H1 (cell line): ENCODE measurements around the gene NOTUM. TPM values are rescaled to one million over a fixed set of nuclear protein-coding genes. Genes with fewer than 3 reads are reported as not detected.

Experiments used
- CTCF ChIA-PET: fragments of 300-600 bp; sonication (Branson Sonifier 250); formaldehyde crosslinking; loops from one replicate; lab custom pipeline; 2021; ENCODE audit not compliant: partially characterized antibody; lab: Charles Lee
- POLR2A ChIA-PET: fragments of 300-600 bp; sonication (Branson Sonifier 250); formaldehyde crosslinking; loops from one replicate; lab custom pipeline; 2021; ENCODE audit warnings: inconsistent platforms; ENCODE audit not compliant: partially characterized antibody; lab: Charles Lee
- DNase-seq, 2 experiments: peaks; one replicate each; pipeline versions ENCODE4 v3.0.0 to v3.0.0-alpha.2; 2010 to 2022; ENCODE audit warnings: low spot score in 2 of 2, low read depth in 1 of 2, mixed read lengths in 1 of 2
- FAIRE-seq: peaks from 2 replicates; lab custom pipeline; 2011; peaks lifted over from hg19 to GRCh38; lab: Jason Lieb, UNC
- H2AFZ ChIP-seq: 2 replicates; pipeline ENCODE4 v1.8.1; 2012; ENCODE audit warnings: low read length, inconsistent platforms
- H2AK5ac ChIP-seq: 2 replicates; pipeline ENCODE4 v1.6.1; 2013; ENCODE audit warnings: low read depth, low read length
- H2BK120ac ChIP-seq: replicated peaks from 2 replicates; pipeline ENCODE3; 2013; ENCODE audit warnings: low read depth, low read length, inconsistent platforms
- H2BK12ac ChIP-seq: 2 replicates; pipeline ENCODE4 v1.6.1; 2013; ENCODE audit warnings: low read depth, low read length
- H2BK15ac ChIP-seq: 2 replicates; pipeline ENCODE4 v1.6.1; 2013; ENCODE audit warnings: low read length
- H2BK20ac ChIP-seq: 2 replicates; pipeline ENCODE4 v1.6.1; 2013; ENCODE audit warnings: low read length
- H2BK5ac ChIP-seq: 2 replicates; pipeline ENCODE4 v1.6.1; 2013; ENCODE audit warnings: low read depth, low read length
- H3K14ac ChIP-seq: 2 replicates; pipeline ENCODE4 v1.6.1; 2013; ENCODE audit warnings: inconsistent platforms; ENCODE audit not compliant: insufficient read length
- H3K18ac ChIP-seq: 2 replicates; pipeline ENCODE4 v1.6.1; 2013; ENCODE audit warnings: low read length; ENCODE audit errors: extremely low read depth
- H3K23ac ChIP-seq: 2 replicates; pipeline ENCODE4 v1.6.1; 2013; ENCODE audit warnings: inconsistent platforms; ENCODE audit not compliant: insufficient read length
- H3K23me2 ChIP-seq: 2 replicates; pipeline ENCODE4 v1.6.1; 2013; ENCODE audit warnings: low read depth, low read length
- H3K27ac ChIP-seq: 2 replicates; pipeline ENCODE4 v1.6.1; 2011; ENCODE audit warnings: low read depth, low read length, inconsistent platforms
- H3K27me3 ChIP-seq, 4 experiments: replicated peaks in 1 of 4; 1 replicate in 1 of 4; 2 replicates in 3 of 4; pipeline versions ENCODE4 v1.6.1 to v1.8.1; 2011 to 2013; ENCODE audit warnings: low read length in 3 of 4, mild to moderate bottlenecking in 3 of 4, inconsistent platforms in 2 of 4, mixed read lengths in 2 of 4, moderate library complexity in 1 of 4; ENCODE audit not compliant: control insufficient read depth in 3 of 4, insufficient read depth in 3 of 4; ENCODE audit errors: extremely low read depth in 1 of 4
- H3K36me3 ChIP-seq, 4 experiments: 2 replicates each; pipeline versions ENCODE4 v1.6.1 to v1.8.1; 2011 to 2013; ENCODE audit warnings: mild to moderate bottlenecking in 4 of 4, low read length in 3 of 4, moderate library complexity in 2 of 4, control low read depth in 1 of 4, inconsistent platforms in 1 of 4; ENCODE audit not compliant: insufficient read depth in 4 of 4, control insufficient read depth in 2 of 4
- H3K4ac ChIP-seq: replicated peaks from 2 replicates; pipeline ENCODE3; 2013; ENCODE audit warnings: low read length, low read depth, mixed read lengths, inconsistent platforms; ENCODE audit not compliant: insufficient read length
- H3K4me1 ChIP-seq, 4 experiments: replicated peaks in 1 of 4; 1 replicate in 1 of 4; 2 replicates in 3 of 4; pipeline versions ENCODE4 v1.6.1 to v1.8.1; 2011 to 2013; ENCODE audit warnings: low read length in 3 of 4, inconsistent platforms in 2 of 4, mixed read lengths in 1 of 4; ENCODE audit not compliant: insufficient read depth in 4 of 4, control insufficient read depth in 3 of 4
- H3K4me2 ChIP-seq, 2 experiments: 2 replicates each; pipeline versions ENCODE4 v1.6.1 to v1.8.1; 2011 to 2013; ENCODE audit warnings: low read depth in 2 of 2, low read length in 2 of 2, control low read depth in 1 of 2, inconsistent platforms in 1 of 2, mild to moderate bottlenecking in 1 of 2; ENCODE audit not compliant: insufficient read depth in 1 of 2
- H3K4me3 ChIP-seq, 4 experiments: fragments of 200-600, 300-600 bp in 1 of 4; sonication (generic), shearing (Covaris generic), sonication (Bioruptor Twin) in 1 of 4; 2 replicates each; pipeline versions ENCODE4 v1.5.1 to v1.8.1; 2011 to 2016; ENCODE audit warnings: low read length in 4 of 4, low read depth in 3 of 4, control low read depth in 2 of 4, inconsistent platforms in 2 of 4, mild to moderate bottlenecking in 2 of 4, mixed read lengths in 1 of 4, moderate library complexity in 1 of 4; ENCODE audit not compliant: insufficient read depth in 2 of 4; ENCODE audit errors: extremely low read depth in 1 of 4
- H3K56ac ChIP-seq: replicated peaks from 2 replicates; pipeline ENCODE3; 2013; ENCODE audit warnings: low read depth, mild to moderate bottlenecking, mixed read lengths, low read length, inconsistent platforms; ENCODE audit not compliant: insufficient read length
- H3K79me1 ChIP-seq: 2 replicates; pipeline ENCODE4 v1.6.1; 2013; ENCODE audit warnings: low read depth, low read length, control low read depth
- H3K79me2 ChIP-seq, 2 experiments: 2 replicates each; pipeline versions ENCODE4 v1.6.1 to v1.8.1; 2012 to 2013; ENCODE audit warnings: low read length in 2 of 2, mild to moderate bottlenecking in 2 of 2, inconsistent platforms in 1 of 2; ENCODE audit not compliant: insufficient read depth in 2 of 2, control insufficient read depth in 1 of 2
- H3K9ac ChIP-seq, 4 experiments: replicated peaks in 1 of 4; 1 replicate in 1 of 4; 2 replicates in 3 of 4; pipeline versions ENCODE4 v1.6.1 to v1.8.1; 2011 to 2013; ENCODE audit warnings: low read depth in 3 of 4, low read length in 3 of 4, control low read depth in 2 of 4, mild to moderate bottlenecking in 2 of 4, moderate library complexity in 2 of 4, inconsistent platforms in 1 of 4; ENCODE audit errors: extremely low read depth in 1 of 4
- H3K9me3 ChIP-seq, 2 experiments: 2 replicates each; pipeline versions ENCODE4 v1.6.1 to v1.8.1; 2012 to 2013; ENCODE audit warnings: mild to moderate bottlenecking in 2 of 2, moderate library complexity in 2 of 2, control low read depth in 1 of 2, inconsistent platforms in 1 of 2, low read depth in 1 of 2, low read length in 1 of 2, mixed read lengths in 1 of 2; ENCODE audit not compliant: insufficient read depth in 2 of 2
- H4K20me1 ChIP-seq, 2 experiments: replicated peaks in 1 of 2; 2 replicates each; pipeline versions ENCODE3 to v1.8.1; 2011 to 2013; ENCODE audit warnings: inconsistent platforms in 2 of 2, low read length in 2 of 2, mild to moderate bottlenecking in 1 of 2; ENCODE audit not compliant: insufficient read depth in 2 of 2, control insufficient read depth in 1 of 2
- H4K5ac ChIP-seq: 2 replicates; pipeline ENCODE4 v1.6.1; 2013; ENCODE audit warnings: low read length, low read depth, mixed read lengths, inconsistent platforms; ENCODE audit not compliant: insufficient read length
- H4K8ac ChIP-seq: 2 replicates; pipeline ENCODE4 v1.8.0; 2013; ENCODE audit warnings: mild to moderate bottlenecking, moderate library complexity, low read length, inconsistent platforms; ENCODE audit not compliant: insufficient read depth; ENCODE audit errors: extremely low read depth
- H4K91ac ChIP-seq: replicated peaks from 2 replicates; pipeline ENCODE3; 2013; ENCODE audit warnings: low read length, mixed read lengths, inconsistent platforms; ENCODE audit not compliant: insufficient read length
- ASH2L ChIP-seq: fragments of 200-600, 300-600 bp; sonication (generic); IDR thresholded peaks from one replicate; pipeline ENCODE4 v1.7.1; 2017; ENCODE audit warnings: low read length
- HDAC2 ChIP-seq, 2 experiments: fragments of 300-600 bp in 1 of 2; sonication (generic) in 1 of 2; IDR thresholded peaks; 2 replicates each; pipeline ENCODE4 v1.6.1; 2011 to 2012; ENCODE audit warnings: low read depth in 2 of 2, low read length in 2 of 2, mild to moderate bottlenecking in 2 of 2, moderate library complexity in 2 of 2, borderline replicate concordance in 1 of 2, inconsistent platforms in 1 of 2
- WGBS, 2 experiments: shearing (Covaris generic) in 1 of 2; methylation state at CpG; one replicate each; pipeline versions ENCODE4 v1.1.6 to v1.1.7; 2013 to 2015; ENCODE audit warnings: low lambda C conversion rate in 2 of 2, mixed read lengths in 2 of 2, inconsistent platforms in 1 of 2, low coverage in 1 of 2, missing lambda C conversion rate in 1 of 2; ENCODE audit not compliant: insufficient replicate concordance in 2 of 2, insufficient coverage in 1 of 2, insufficient read length in 1 of 2; ENCODE audit errors: extremely low coverage in 1 of 2, missing lambda C conversion rate in 1 of 2; 5-methylcytosine and 5-hydroxymethylcytosine counted together
- polyA plus RNA-seq, 7 experiments: library from polyadenylated mRNA; depleted of rRNA in 3 of 7; stranded (reverse) in 5 of 7; unstranded in 2 of 7; fragments of >200 nt in 5 of 7; fragments of 200-250 nt in 2 of 7; gene quantifications; 1 replicate in 5 of 7; 2 replicates in 1 of 7; 4 replicates in 1 of 7; pipeline versions ENCODE4 v1.2.1 to v1.2.3, GENCODE V29; 2011 to 2013; ENCODE audit warnings: missing spikeins in 2 of 7, mixed read lengths in 2 of 7
- total RNA-seq: library from RNA; stranded (reverse); fragmentation: NEBNext Ultra II Directional; extraction: Animal tissue kit (Norgen Biotek cat#: 25700); gene quantifications from 2 replicates; pipeline ENCODE4 v1.2.1, GENCODE V29; 2021

NOTUM gene
- total and polyA plus RNA-seq, 2 of the 8 experiments (the other 6 are each of a cell fraction or from before 2014, with no cell fraction given) = 0.45 to 0.76 TPM

- WGBS, 2 experiments = 64% methylated on average over 13 of the region's 15 CpGs; no CpG with 5 or more reads in 1 of the 2 experiments
- H2BK5ac ChIP-seq = no peak overlapping the region
- CTCF ChIA-PET = interaction anchor here (0.8 to 3.8 kb wide), 6 partner anchors 25 to 90 kb away, joined by 3 to 9 read pairs (median 3); no protein-coding TSS in a partner anchor
- TF ChIP-seq ASH2L (no peak), HDAC2 (IDR thresholded peaks at IDR 0.05; ENCODE audit: borderline replicate concordance in 1 of 2, low read depth in 2 of 2, low read length in 2 of 2) (no peak)
Measured at GRCh38 chr17:81931557-81932332, 29.2 kb downstream of the NOTUM start.

More at GRCh38 chr17:81931557-81932332, 29.2 kb downstream of the NOTUM start:
- H4K8ac ChIP-seq = peak overlapping the region; percentile 76; the same call in 1 of the 2 replicates
- DNase-seq (no peak), FAIRE-seq (no peak)
- H2BK15ac ChIP-seq = no peak overlapping the region
- H2BK12ac ChIP-seq = no peak overlapping the region
- peaks cover 0 to 25% (median 10%) of the 10 kb centered on the region in 4 experiments; a peak in 5 of 8 replicates for H3K36me3 ChIP-seq
- peaks cover under 1% of the 10 kb centered on the region; the same call in 1 of the 2 replicates for H3K79me1 ChIP-seq
- no peak overlapping the region for H3K18ac ChIP-seq
- POLR2A ChIA-PET = interaction anchor here (1.0 to 14.6 kb wide), 16 partner anchors 6 to 216 kb away, joined by 3 to 150 read pairs (median 5); partner anchors contain the start of genes ASPSCR1, MAFG, PCYT2 and SIRT7
- peaks cover 0 to 12% (median 9%) of the 10 kb centered on the region in 4 experiments; a peak in 4 of 7 replicates for H3K27me3 ChIP-seq
- no peak overlapping the region for H3K23ac ChIP-seq
- peaks cover 0 to 13% (median 3%) of the 10 kb centered on the region in 4 experiments; a peak in 5 of 7 replicates for H3K4me1 ChIP-seq
- no peak overlapping the region for H3K4me2 ChIP-seq
- no peak overlapping the region for H3K27ac ChIP-seq
- no peak overlapping the region for H2BK120ac ChIP-seq
- H2AFZ ChIP-seq = no peak overlapping the region
- H3K79me2 ChIP-seq = peaks cover 0 to 1% of the 10 kb centered on the region in 2 experiments; a peak in 3 of 4 replicates
- H4K5ac ChIP-seq = no peak overlapping the region
- H3K14ac ChIP-seq = no peak overlapping the region
- peaks cover 9% of the 10 kb centered on the region; the same call in 1 of the 2 replicates for H3K23me2 ChIP-seq
- H4K91ac ChIP-seq = no peak overlapping the region
- no peak overlapping the region for H3K4me3 ChIP-seq
- H3K56ac ChIP-seq = no peak overlapping the region
- no peak overlapping the region for H2BK20ac ChIP-seq
- peaks cover 7 to 23% of the 10 kb centered on the region in 2 experiments for H4K20me1 ChIP-seq
- H3K4ac ChIP-seq = no peak overlapping the region
- H3K9ac ChIP-seq = no peak overlapping the region
- no peak overlapping the region for H2AK5ac ChIP-seq
- H3K9me3 ChIP-seq = no peaks in the 10 kb centered on the region
